ENCODE measurements around the gene ZNF335.
"Not testable (repeated sequence)": the region's sequence is repeated elsewhere in the genome, so short reads cannot be mapped to it uniquely, and the experiment has no call there.

- TF ChIP-seq XRCC5 (optimal IDR thresholded peaks at IDR 0.05; ENCODE audit: low read length); TCF12 (IDR thresholded peaks at IDR 0.05); TCF12 (CRISPR knock-in tag; IDR thresholded peaks at IDR 0.05); ZNF609 (CRISPR knock-in tag; IDR thresholded peaks at IDR 0.05; ENCODE audit: borderline replicate concordance); ONECUT2 (CRISPR knock-in tag; IDR thresholded peaks at IDR 0.05); ZNF12 (CRISPR knock-in tag; IDR thresholded peaks at IDR 0.05); AFF4 (CRISPR knock-in tag; IDR thresholded peaks at IDR 0.05); ZNF670 (CRISPR knock-in tag; IDR thresholded peaks at IDR 0.05; ENCODE audit: borderline replicate concordance); ZNF562 (CRISPR knock-in tag; IDR thresholded peaks at IDR 0.05; ENCODE audit: borderline replicate concordance); CEBPB (IDR thresholded peaks at IDR 0.05; ENCODE audit: borderline replicate concordance, low read depth, low read length); MTA3 (CRISPR knock-in tag; IDR thresholded peaks at IDR 0.05); NR2F1 (CRISPR knock-in tag; IDR thresholded peaks at IDR 0.05): not testable (repeated sequence)
Measured at GRCh38 chr20:45995495-45996097, 23.6 kb upstream of the ZNF335 start.

Data from HepG2 (cell line).